SK-N-SH (cell line): ENCODE measurements around the gene PPP1R9B. TPM values are rescaled to one million over a fixed set of nuclear protein-coding genes. Genes with fewer than 3 reads are reported as not detected.

Experiments used
- CTCF ChIA-PET: fragments of 300-600, 350-600 bp; formaldehyde crosslinking; extraction: SDS; loops from one replicate; lab custom pipeline; 2021; lab: Yijun Ruan, JAX
- POLR2A ChIA-PET: fragments of 350-600 bp; sonication (Branson Sonifier 250); formaldehyde crosslinking; extraction: SDS; loops from one replicate; lab custom pipeline; 2020; ENCODE audit warnings: antibody characterized with exemption, inconsistent platforms; lab: Yijun Ruan, JAX
- DNase-seq: peaks from one replicate; pipeline ENCODE4 v3.0.0; 2012
- H2AFZ ChIP-seq: fragments of 200-600 bp; sonication (generic); 2 replicates; pipeline ENCODE4 v1.8.1; 2016; ENCODE audit warnings: antibody characterized with exemption, mild to moderate bottlenecking, low read depth
- H3F3A ChIP-seq: fragments of 200-600 bp; sonication (generic); replicated peaks from 2 replicates; pipeline ENCODE3; 2016; ENCODE audit warnings: antibody characterized with exemption, mild to moderate bottlenecking; ENCODE audit not compliant: insufficient read depth
- H3K27ac ChIP-seq, 2 experiments: fragments of 200-500 bp in 1 of 2; fragments of 200-600 bp in 1 of 2; sonication (Bioruptor generic) in 1 of 2; sonication (generic), shearing (Covaris generic) in 1 of 2; 2 replicates each; pipeline versions ENCODE4 v1.5.1 to v1.6.1; 2014 to 2016; ENCODE audit warnings: low read depth in 2 of 2, inconsistent platforms in 1 of 2, low read length in 1 of 2, mild to moderate bottlenecking in 1 of 2, mixed read lengths in 1 of 2
- H3K27me3 ChIP-seq: fragments of 200-600 bp; sonication (generic), shearing (Covaris generic); 2 replicates; pipeline ENCODE4 v1.6.1; 2016; ENCODE audit warnings: mixed run types; ENCODE audit not compliant: insufficient read depth
- H3K36me3 ChIP-seq, 2 experiments: fragments of 200-500 bp in 1 of 2; fragments of 200-600 bp in 1 of 2; sonication (Bioruptor generic) in 1 of 2; sonication (generic) in 1 of 2; replicated peaks in 1 of 2; 2 replicates each; pipeline versions ENCODE3 to v1.5.1; 2014 to 2016; ENCODE audit warnings: low read length in 1 of 2, mild to moderate bottlenecking in 1 of 2; ENCODE audit not compliant: insufficient read depth in 2 of 2, control insufficient read depth in 1 of 2
- H3K4me1 ChIP-seq, 2 experiments: fragments of 200-500 bp in 1 of 2; fragments of 200-600 bp in 1 of 2; sonication (Bioruptor generic) in 1 of 2; sonication (generic), shearing (Covaris generic) in 1 of 2; 2 replicates each; pipeline versions ENCODE4 v1.5.1 to v1.6.1; 2014 to 2016; ENCODE audit warnings: low read depth in 1 of 2, low read length in 1 of 2, mixed run types in 1 of 2; ENCODE audit not compliant: insufficient read depth in 2 of 2, control insufficient read depth in 1 of 2
- H3K4me2 ChIP-seq: fragments of 200-600 bp; sonication (generic), shearing (Covaris generic); 2 replicates; pipeline ENCODE4 v1.6.1; 2017; ENCODE audit warnings: mixed run types
- H3K4me3 ChIP-seq, 2 experiments: fragments of 200-500 bp in 1 of 2; fragments of 200-600 bp in 1 of 2; sonication (Bioruptor generic) in 1 of 2; sonication (generic), shearing (Covaris generic) in 1 of 2; 2 replicates each; pipeline versions ENCODE4 v1.5.1 to v1.8.1; 2014 to 2016; ENCODE audit warnings: low read depth in 2 of 2, inconsistent platforms in 1 of 2, low read length in 1 of 2, mild to moderate bottlenecking in 1 of 2, mixed read lengths in 1 of 2, moderate library complexity in 1 of 2
- H3K79me2 ChIP-seq: fragments of 200-600 bp; sonication (generic); 2 replicates; pipeline ENCODE4 v1.8.1; 2017; ENCODE audit warnings: mild to moderate bottlenecking; ENCODE audit not compliant: insufficient read depth
- H3K9ac ChIP-seq: fragments of 200-600 bp; sonication (generic); 2 replicates; pipeline ENCODE4 v1.6.1; 2017; ENCODE audit warnings: mixed run types
- H3K9me2 ChIP-seq: fragments of 200-600 bp; sonication (generic); 2 replicates; pipeline ENCODE4 v1.6.1; 2017; ENCODE audit warnings: mixed run types
- H3K9me3 ChIP-seq: fragments of 200-600 bp; sonication (generic); 2 replicates; pipeline ENCODE4 v1.6.1; 2017; ENCODE audit warnings: mixed run types, mild to moderate bottlenecking, moderate library complexity
- H4K20me1 ChIP-seq: fragments of 200-600 bp; sonication (generic); 2 replicates; pipeline ENCODE4 v1.6.1; 2017; ENCODE audit warnings: mild to moderate bottlenecking, mixed run types; ENCODE audit not compliant: insufficient read depth
- FOXJ3 ChIP-seq: sonication (generic); formaldehyde crosslinking; IDR thresholded peaks from 2 replicates; pipeline ENCODE4 v1.5.1; 2020; ENCODE audit warnings: mild to moderate bottlenecking, missing genetic modification reagents
- IRF3 ChIP-seq: fragments of 150-350 bp; IDR thresholded peaks from 2 replicates; pipeline ENCODE4 v1.6.1; 2016; ENCODE audit warnings: mild to moderate bottlenecking, low read depth, low read length
- MAX ChIP-seq: IDR thresholded peaks from 2 replicates; pipeline ENCODE4 v1.4.0; 2012; ENCODE audit warnings: low read depth
- POLR2AphosphoS5 ChIP-seq: IDR thresholded peaks from 2 replicates; pipeline ENCODE4 v1.6.1; 2012; ENCODE audit warnings: low read depth, low read length
- RAD21 ChIP-seq: IDR thresholded peaks from 2 replicates; pipeline ENCODE4 v1.6.1; 2012; ENCODE audit warnings: mild to moderate bottlenecking, low read length
- TEAD4 ChIP-seq: IDR thresholded peaks from 2 replicates; pipeline ENCODE4 v1.4.0; 2012; ENCODE audit warnings: mild to moderate bottlenecking, borderline replicate concordance; ENCODE audit not compliant: insufficient read depth
- ZBTB33 ChIP-seq: IDR thresholded peaks from 2 replicates; pipeline ENCODE4 v1.4.0; 2012; ENCODE audit warnings: low read depth, borderline replicate concordance
- WGBS: methylation state at CpG from one replicate; pipeline ENCODE4 v1.1.6; 2017; ENCODE audit warnings: low lambda C conversion rate; 5-methylcytosine and 5-hydroxymethylcytosine counted together
- polyA plus RNA-seq, 3 experiments: library from polyadenylated mRNA; depleted of rRNA; stranded (reverse); fragments of >200 nt; gene quantifications; 2 replicates each; pipeline ENCODE4 v1.2.3, GENCODE V29; 2012

Gene PPP1R9B
- polyA plus RNA-seq, 1 of the 3 experiments (the other 2 are of a cell fraction): 35.2 TPM

- CTCF ChIA-PET: interaction anchor here (0.6 to 17.0 kb wide), 11 partner anchors 8 to 296 kb away, joined by 3 to 517 read pairs (median 5); partner anchors contain the start of genes CHAD, COL1A1 and TMEM92
- no peaks in the 10 kb centered on the region for H3K9me3 ChIP-seq
- TF ChIP-seq RAD21 (no peak), MAX (no peak), TEAD4 (no peak), ZBTB33 (no peak), POLR2AphosphoS5 (no peak), FOXJ3 (CRISPR knock-in tag) (no peak), IRF3 (no peak)
- TF ChIP-seq, all 33 proteins: peak for 0
- Histone ChIP-seq H3K4me2 (peak overlapping the region; percentile 62), H3K27me3 (no peaks in the 10 kb centered on the region), H3K36me3 (no peaks in the 10 kb centered on the region), H3K4me3 (no peak overlapping the region), H4K20me1 (no peaks in the 10 kb centered on the region), H3K4me1 (peaks cover 22 to 48% of the 10 kb centered on the region in 2 experiments), H3K27ac (peak overlapping the region; percentile 84 to 90), H2AFZ (peak overlapping the region; percentile 38; the same call in 1 of the 2 replicates), H3K9ac (peak overlapping the region; percentile 57), H3K79me2 (no peaks in the 10 kb centered on the region), H3K9me2 (no peaks in the 10 kb centered on the region), H3F3A (peaks cover 25% of the 10 kb centered on the region)
- POLR2A ChIA-PET: no interaction called here
- no peak for DNase-seq
- WGBS: 70% methylated on average over 6 of the region's 6 CpGs
These were observed 22.5 kb upstream of the PPP1R9B start for GRCh38 chr17:50172936-50173334.

GRCh38 chr17:50172130-50172529, 21.7 kb upstream of the PPP1R9B start:
- Histone ChIP-seq H4K20me1 (no peaks in the 10 kb centered on the region), H3K9me2 (no peaks in the 10 kb centered on the region), H3F3A (peaks cover 18% of the 10 kb centered on the region), H3K4me1 (peaks cover 14 to 40% of the 10 kb centered on the region in 2 experiments), H2AFZ (no peak overlapping the region), H3K9ac (no peak overlapping the region), H3K9me3 (no peaks in the 10 kb centered on the region), H3K79me2 (no peaks in the 10 kb centered on the region), H3K27ac (no peak overlapping the region), H3K36me3 (no peaks in the 10 kb centered on the region), H3K4me2 (no peak overlapping the region), H3K27me3 (no peaks in the 10 kb centered on the region), H3K4me3 (no peak overlapping the region)
- TF ChIP-seq MAX (no peak), ZBTB33 (no peak)
- WGBS: 92% methylated on average over 9 of the region's 11 CpGs
- POLR2A ChIA-PET: no interaction called here
- CTCF ChIA-PET: interaction anchor here (1.2 to 17.0 kb wide), 7 partner anchors 9 to 126 kb away, joined by 3 to 517 read pairs (median 33); partner anchors contain the start of genes COL1A1 and TMEM92
- DNase-seq: no peak
